ENCODE measurements around the gene ZNF503. TPM values are rescaled to one million over a fixed set of nuclear protein-coding genes. Genes with fewer than 3 reads are reported as not detected.

ZNF503 gene
- total and polyA plus RNA-seq, 2 of the 8 experiments (the other 6 are each of a cell fraction or from before 2014, with no cell fraction given), result 0.03 to 0.13 TPM

- Histone ChIP-seq H3K79me1 (ENCODE audit: low read depth, low read length) (no peaks in the 10 kb centered on the region), H3K27ac (ENCODE audit: low read depth, low read length) (no peak overlapping the region), H3K23ac (ENCODE audit: insufficient read length) (no peak overlapping the region), H3K27me3 (replicated peaks in 1 of 4; ENCODE audit: control insufficient read depth in 3 of 4, extremely low read depth in 1 of 4, insufficient read depth in 3 of 4, low read length in 3 of 4) (peaks cover 0 to 29% (median 24%) of the 10 kb centered on the region in 4 experiments; a peak in 6 of 7 replicates), H3K14ac (ENCODE audit: insufficient read length) (no peak overlapping the region), H2BK20ac (ENCODE audit: low read length) (no peak overlapping the region), H3K79me2 (ENCODE audit: control insufficient read depth in 1 of 2, insufficient read depth in 2 of 2, low read length in 2 of 2) (no peaks in the 10 kb centered on the region), H2AFZ (ENCODE audit: low read length) (no peak overlapping the region), H2AK5ac (ENCODE audit: low read depth, low read length) (no peak overlapping the region), H3K36me3 (ENCODE audit: control insufficient read depth in 2 of 4, insufficient read depth in 4 of 4, low read length in 3 of 4) (no peaks in the 10 kb centered on the region), H3K9me3 (ENCODE audit: insufficient read depth in 2 of 2, low read depth in 1 of 2, low read length in 1 of 2) (peaks cover 3 to 5% of the 10 kb centered on the region in 2 experiments; a peak in 1 of 4 replicates), H3K9ac (replicated peaks in 1 of 4; ENCODE audit: extremely low read depth in 1 of 4, low read depth in 3 of 4, low read length in 3 of 4) (no peak overlapping the region), H3K56ac (replicated peaks; ENCODE audit: insufficient read length, low read depth, low read length) (no peak overlapping the region), H2BK12ac (ENCODE audit: low read depth, low read length) (no peak overlapping the region), H3K4ac (replicated peaks; ENCODE audit: insufficient read length, low read depth, low read length) (no peak overlapping the region), H2BK15ac (ENCODE audit: low read length) (no peak overlapping the region), H2BK5ac (ENCODE audit: low read depth, low read length) (no peak overlapping the region), H3K18ac (ENCODE audit: extremely low read depth, low read length) (no peak overlapping the region), H4K8ac (ENCODE audit: extremely low read depth, insufficient read depth, low read length) (no peak overlapping the region), H4K5ac (ENCODE audit: insufficient read length, low read depth, low read length) (no peak overlapping the region), H3K4me2 (ENCODE audit: insufficient read depth in 1 of 2, low read depth in 2 of 2, low read length in 2 of 2) (peak overlapping the region; percentile 51 to 64; a peak in 3 of 4 replicates), H3K23me2 (ENCODE audit: low read depth, low read length) (peaks cover 4% of the 10 kb centered on the region; the same call in 1 of the 2 replicates), H4K20me1 (replicated peaks in 1 of 2; ENCODE audit: control insufficient read depth in 1 of 2, insufficient read depth in 2 of 2, low read length in 2 of 2) (peaks cover 0 to 3% of the 10 kb centered on the region in 2 experiments), H3K4me3 (ENCODE audit: extremely low read depth in 1 of 4, insufficient read depth in 2 of 4, low read depth in 3 of 4, low read length in 4 of 4) (peak overlapping the region in 1 of 4 experiments; percentile 31; a peak in 2 of 8 replicates), H4K91ac (replicated peaks; ENCODE audit: insufficient read length, low read length) (no peak overlapping the region), H3K4me1 (replicated peaks in 1 of 4; ENCODE audit: control insufficient read depth in 3 of 4, insufficient read depth in 4 of 4, low read length in 3 of 4) (peaks cover 8 to 20% (median 17%) of the 10 kb centered on the region in 4 experiments), H2BK120ac (replicated peaks; ENCODE audit: low read depth, low read length) (no peak overlapping the region)
- no peak for TF ChIP-seq E2F6 (IDR thresholded peaks at IDR 0.05)
- no peak for TF ChIP-seq EP300 (IDR thresholded peaks at IDR 0.05; ENCODE audit: borderline replicate concordance in 1 of 2, low read depth in 2 of 2, low read length in 2 of 2)
- peak; percentile 35 for TF ChIP-seq NANOG (IDR thresholded peaks at IDR 0.05; ENCODE audit: insufficient read depth, low read depth, low read length, poor library complexity, severe bottlenecking)
- TF ChIP-seq MAX (IDR thresholded peaks at IDR 0.05), result no peak
- DNase-seq (ENCODE audit: low read depth in 1 of 2, low spot score in 2 of 2) (no peak), FAIRE-seq (no peak)
- POLR2A ChIA-PET (ENCODE audit: partially characterized antibody), result interaction anchor here (0.9 to 1.2 kb wide), 2 partner anchors 21 to 87 kb away, joined by 3 to 5 read pairs; no protein-coding TSS in a partner anchor
- WGBS, 2 experiments (ENCODE audit: extremely low coverage in 1 of 2, insufficient coverage in 1 of 2, insufficient read length in 1 of 2, insufficient replicate concordance in 2 of 2, low coverage in 1 of 2, low lambda C conversion rate in 2 of 2, missing lambda C conversion rate in 1 of 2), result 23% methylated on average over 18 of the region's 18 CpGs; no CpG with 5 or more reads in 1 of the 2 experiments
- CTCF ChIA-PET (ENCODE audit: partially characterized antibody), result interaction anchor here (1.3 kb wide), 2 partner anchors 19 to 201 kb away, joined by 3 read pairs; partner anchors contain the start of gene LRMDA
Measured at GRCh38 chr10:75450644-75451640, 49.4 kb upstream of the ZNF503 start.
